ENCODE measurements around the gene NOS1. TPM values are rescaled to one million over a fixed set of nuclear protein-coding genes. Genes with fewer than 3 reads are reported as not detected.

NOS1 gene
- total and polyA plus RNA-seq, 3 experiments from 2014 or later: not detected

GRCh38 chr12:117273091-117273490 lies 88.3 kb downstream of the NOS1 start:
- Histone ChIP-seq H3K4me1 (ENCODE audit: insufficient read depth, low read length) (no peaks in the 10 kb centered on the region), H3K36me3 (ENCODE audit: insufficient read depth, low read length) (no peaks in the 10 kb centered on the region), H3K4me3 (ENCODE audit: low read length) (no peak overlapping the region), H3K27ac (ENCODE audit: low read depth, low read length) (no peak overlapping the region), H3K27me3 (ENCODE audit: insufficient read depth, low read length, poor library complexity, severe bottlenecking) (no peaks in the 10 kb centered on the region), H3K9me3 (ENCODE audit: low read length) (no peaks in the 10 kb centered on the region)
- H3K27me3 Mint-ChIP-seq: peaks cover 4 to 29% of the 10 kb centered on the region in 2 donors
- POLR2A ChIA-PET: no interaction called here
- peaks cover 0 to 4% (median 2%) of the 10 kb centered on the region in 5 donors for H3K9me3 Mint-ChIP-seq
- no peak overlapping the region for H3K27ac Mint-ChIP-seq
- H3K4me3 Mint-ChIP-seq: no peak overlapping the region
- CTCF ChIA-PET: no interaction called here
- H3K4me1 Mint-ChIP-seq: no peaks in the 10 kb centered on the region
- H3K36me3 Mint-ChIP-seq: no peaks in the 10 kb centered on the region
- no peak for DNase-seq

DNA sequence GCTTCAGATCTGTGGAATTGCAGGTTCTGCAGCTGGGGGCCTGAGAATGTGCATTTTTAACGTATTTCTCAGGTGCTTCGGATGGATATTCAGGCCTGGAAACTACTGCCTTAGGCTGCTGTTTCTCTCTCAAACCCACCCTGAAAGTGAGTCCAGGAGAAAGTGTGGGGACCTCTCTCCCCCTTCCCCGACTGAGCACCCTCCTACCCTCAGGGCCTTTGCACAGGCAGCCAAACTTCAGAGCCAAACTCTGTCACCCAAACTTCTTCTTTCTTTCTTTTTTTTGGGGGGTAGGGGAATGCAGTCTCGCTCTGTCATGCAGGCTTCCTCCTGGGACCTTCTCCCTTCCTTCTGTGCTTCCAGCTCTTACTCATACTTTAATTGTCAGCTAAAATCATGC lies 88.7 kb downstream of the NOS1 start:
- peaks cover 0 to 4% (median 2%) of the 10 kb centered on the region in 5 donors for H3K9me3 Mint-ChIP-seq
- peaks cover 4 to 29% of the 10 kb centered on the region in 2 donors for H3K27me3 Mint-ChIP-seq
- ChIA-PET CTCF (no interaction called here), POLR2A (no interaction called here)
- Histone ChIP-seq H3K4me3 (ENCODE audit: low read length) (no peak overlapping the region), H3K9me3 (ENCODE audit: low read length) (no peaks in the 10 kb centered on the region), H3K36me3 (ENCODE audit: insufficient read depth, low read length) (no peaks in the 10 kb centered on the region), H3K27ac (ENCODE audit: low read depth, low read length) (no peak overlapping the region), H3K27me3 (ENCODE audit: insufficient read depth, low read length, poor library complexity, severe bottlenecking) (no peaks in the 10 kb centered on the region), H3K4me1 (ENCODE audit: insufficient read depth, low read length) (no peaks in the 10 kb centered on the region)
- no peaks in the 10 kb centered on the region for H3K4me1 Mint-ChIP-seq
- no peak for DNase-seq
- H3K4me3 Mint-ChIP-seq: no peak overlapping the region
- H3K36me3 Mint-ChIP-seq: no peaks in the 10 kb centered on the region
- no peak overlapping the region for H3K27ac Mint-ChIP-seq

- Mint-ChIP-seq H3K27me3 (peaks cover 4 to 7% of the 10 kb centered on the region in 2 donors), H3K4me1 (no peaks in the 10 kb centered on the region), H3K9me3 (peaks cover 0 to 6% (median 0%) of the 10 kb centered on the region in 5 donors), H3K4me3 (no peak overlapping the region), H3K27ac (no peak overlapping the region), H3K36me3 (no peaks in the 10 kb centered on the region)
- Histone ChIP-seq H3K27ac (ENCODE audit: low read depth, low read length) (no peak overlapping the region), H3K4me3 (ENCODE audit: low read length) (no peak overlapping the region), H3K4me1 (ENCODE audit: insufficient read depth, low read length) (no peaks in the 10 kb centered on the region), H3K27me3 (ENCODE audit: insufficient read depth, low read length, poor library complexity, severe bottlenecking) (no peaks in the 10 kb centered on the region), H3K36me3 (ENCODE audit: insufficient read depth, low read length) (no peaks in the 10 kb centered on the region), H3K9me3 (ENCODE audit: low read length) (no peaks in the 10 kb centered on the region)
- ChIA-PET POLR2A (no interaction called here), CTCF (no interaction called here)
- no peak for DNase-seq
These were observed 98.7 kb downstream of the NOS1 start for GRCh38 chr12:117262749-117263148.

GRCh38 chr12:117261247-117261646 lies 100.2 kb downstream of the NOS1 start:
- H3K4me3 ChIP-seq (ENCODE audit: low read length): no peak overlapping the region
- no peak overlapping the region for H3K27ac ChIP-seq (ENCODE audit: low read depth, low read length)
- ChIA-PET POLR2A (no interaction called here), CTCF (no interaction called here)
- DNase-seq: no peak
- no peaks in the 10 kb centered on the region for H3K27me3 ChIP-seq (ENCODE audit: insufficient read depth, low read length, poor library complexity, severe bottlenecking)
- H3K27me3 Mint-ChIP-seq: peaks cover 4 to 7% of the 10 kb centered on the region in 2 donors
- H3K27ac Mint-ChIP-seq: no peak overlapping the region
- no peaks in the 10 kb centered on the region for H3K9me3 ChIP-seq (ENCODE audit: low read length)
- H3K4me1 Mint-ChIP-seq: no peaks in the 10 kb centered on the region
- no peaks in the 10 kb centered on the region for H3K4me1 ChIP-seq (ENCODE audit: insufficient read depth, low read length)
- no peak overlapping the region for H3K4me3 Mint-ChIP-seq
- H3K9me3 Mint-ChIP-seq: peaks cover 0 to 6% (median 0%) of the 10 kb centered on the region in 5 donors
- H3K36me3 ChIP-seq (ENCODE audit: insufficient read depth, low read length): no peaks in the 10 kb centered on the region
- H3K36me3 Mint-ChIP-seq: no peaks in the 10 kb centered on the region

- Mint-ChIP-seq H3K27ac (no peak overlapping the region), H3K36me3 (peaks cover 0 to 4% (median 0%) of the 10 kb centered on the region in 3 donors), H3K4me1 (no peaks in the 10 kb centered on the region), H3K4me3 (no peak overlapping the region), H3K27me3 (peaks cover 0 to 22% of the 10 kb centered on the region in 2 donors), H3K9me3 (peaks cover 0 to 6% (median 1%) of the 10 kb centered on the region in 5 donors)
- Histone ChIP-seq H3K36me3 (ENCODE audit: insufficient read depth, low read length) (no peaks in the 10 kb centered on the region), H3K4me3 (ENCODE audit: low read length) (no peak overlapping the region), H3K27me3 (ENCODE audit: insufficient read depth, low read length, poor library complexity, severe bottlenecking) (no peaks in the 10 kb centered on the region), H3K9me3 (ENCODE audit: low read length) (no peaks in the 10 kb centered on the region), H3K4me1 (ENCODE audit: insufficient read depth, low read length) (no peaks in the 10 kb centered on the region), H3K27ac (ENCODE audit: low read depth, low read length) (no peak overlapping the region)
- CTCF ChIA-PET: no interaction called here
- DNase-seq: no peak
- POLR2A ChIA-PET: no interaction called here
These were observed 106.0 kb downstream of the NOS1 start for GRCh38 chr12:117255386-117255785.

DNA sequence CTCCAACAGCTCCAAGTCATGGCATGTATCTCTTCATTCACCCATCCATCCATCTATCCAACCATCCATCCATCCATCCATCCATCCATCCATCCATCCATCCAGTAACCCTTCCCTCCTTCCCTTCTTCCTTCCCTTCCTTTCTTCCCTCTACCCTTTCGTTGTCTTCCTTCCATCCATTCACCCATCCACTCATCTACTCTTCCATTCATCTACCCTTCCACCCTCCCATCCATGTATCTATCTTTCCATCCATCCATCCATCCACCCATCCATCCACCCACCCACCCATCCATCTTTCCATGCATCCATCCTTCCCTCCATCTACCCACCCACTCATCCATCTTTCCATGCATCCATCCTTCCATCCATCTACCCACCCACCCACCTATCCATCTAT lies 117.9 kb downstream of the NOS1 start:
- Mint-ChIP-seq H3K4me1 (no peaks in the 10 kb centered on the region), H3K36me3 (no peaks in the 10 kb centered on the region), H3K9me3 (peaks cover 0 to 3% (median 0%) of the 10 kb centered on the region in 5 donors), H3K4me3 (no peak overlapping the region), H3K27me3 (peaks cover 1 to 11% of the 10 kb centered on the region in 2 donors), H3K27ac (no peak overlapping the region)
- Histone ChIP-seq H3K4me3 (ENCODE audit: low read length) (no peak overlapping the region), H3K36me3 (ENCODE audit: insufficient read depth, low read length) (no peaks in the 10 kb centered on the region), H3K9me3 (ENCODE audit: low read length) (no peaks in the 10 kb centered on the region), H3K4me1 (ENCODE audit: insufficient read depth, low read length) (no peaks in the 10 kb centered on the region), H3K27me3 (ENCODE audit: insufficient read depth, low read length, poor library complexity, severe bottlenecking) (no peaks in the 10 kb centered on the region), H3K27ac (ENCODE audit: low read depth, low read length) (no peak overlapping the region)
- ChIA-PET POLR2A (no interaction called here), CTCF (no interaction called here)
- DNase-seq: no peak

DNA sequence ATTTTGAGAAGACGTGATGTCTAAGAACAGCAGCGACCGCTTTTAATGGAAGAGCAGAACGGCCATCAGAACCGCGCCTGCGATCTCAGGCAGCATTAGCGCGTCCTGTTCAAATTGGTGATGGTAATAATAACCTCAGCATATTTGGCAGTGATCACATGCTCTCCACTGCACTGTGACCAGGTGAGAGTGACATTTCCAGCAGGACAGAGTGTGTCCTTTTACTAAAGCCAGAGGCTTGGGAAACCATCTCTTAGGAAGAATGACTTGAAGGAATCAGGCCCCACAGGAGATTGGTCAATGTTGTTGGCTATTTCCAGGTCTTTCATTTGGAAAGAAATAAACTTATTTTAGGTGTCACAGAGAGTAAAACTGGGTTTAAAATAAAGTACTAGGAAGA lies 119.7 kb downstream of the NOS1 start:
- ChIA-PET CTCF (no interaction called here), POLR2A (no interaction called here)
- Mint-ChIP-seq H3K4me3 (no peak overlapping the region), H3K36me3 (no peaks in the 10 kb centered on the region), H3K27me3 (peaks cover 1 to 11% of the 10 kb centered on the region in 2 donors), H3K27ac (no peak overlapping the region), H3K9me3 (no peaks in the 10 kb centered on the region), H3K4me1 (no peaks in the 10 kb centered on the region)
- no peaks in the 10 kb centered on the region for H3K27me3 ChIP-seq (ENCODE audit: insufficient read depth, low read length, poor library complexity, severe bottlenecking)
- no peaks in the 10 kb centered on the region for H3K36me3 ChIP-seq (ENCODE audit: insufficient read depth, low read length)
- H3K9me3 ChIP-seq (ENCODE audit: low read length): no peaks in the 10 kb centered on the region
- no peak overlapping the region for H3K27ac ChIP-seq (ENCODE audit: low read depth, low read length)
- H3K4me1 ChIP-seq (ENCODE audit: insufficient read depth, low read length): no peaks in the 10 kb centered on the region
- DNase-seq: no peak
- no peak overlapping the region for H3K4me3 ChIP-seq (ENCODE audit: low read length)

DNA sequence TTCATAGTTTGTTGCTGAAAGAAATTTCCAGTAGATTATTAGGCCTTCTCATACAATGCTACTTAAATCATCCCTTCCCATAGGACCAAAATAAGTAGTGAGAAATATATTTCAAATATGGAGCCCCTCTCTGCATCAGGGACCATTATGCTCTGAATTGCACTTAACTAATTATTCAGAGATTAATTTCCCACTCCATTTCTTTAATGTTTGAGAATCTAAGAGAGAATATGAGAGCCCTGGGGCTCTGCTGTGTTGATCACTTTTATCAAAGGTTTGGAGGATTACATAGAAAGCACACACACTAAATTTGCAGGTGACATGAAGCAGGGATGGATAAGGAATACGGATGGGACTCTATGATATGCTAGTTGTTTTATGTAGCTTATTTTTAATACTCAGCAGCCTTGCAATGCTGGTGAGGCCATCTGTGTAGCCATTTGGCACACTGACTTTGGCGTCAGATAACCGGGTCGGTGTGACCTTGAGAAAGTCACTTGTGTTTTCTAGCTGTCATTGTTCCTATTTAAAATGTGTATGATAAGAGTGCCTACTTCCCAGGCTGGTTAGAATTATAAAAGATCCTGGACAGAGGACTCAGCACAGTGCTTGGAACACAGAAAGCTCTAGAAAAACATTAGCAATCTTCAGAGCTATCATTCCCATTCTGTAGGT lies 121.2 kb downstream of the NOS1 start:
- Histone ChIP-seq H3K4me3 (ENCODE audit: low read length) (no peak overlapping the region), H3K36me3 (ENCODE audit: insufficient read depth, low read length) (no peaks in the 10 kb centered on the region), H3K4me1 (ENCODE audit: insufficient read depth, low read length) (no peaks in the 10 kb centered on the region), H3K9me3 (ENCODE audit: low read length) (no peaks in the 10 kb centered on the region), H3K27me3 (ENCODE audit: insufficient read depth, low read length, poor library complexity, severe bottlenecking) (no peaks in the 10 kb centered on the region), H3K27ac (ENCODE audit: low read depth, low read length) (no peak overlapping the region)
- H3K4me3 Mint-ChIP-seq: no peak overlapping the region
- no peaks in the 10 kb centered on the region for H3K36me3 Mint-ChIP-seq
- H3K27ac Mint-ChIP-seq: no peak overlapping the region
- peaks cover 0 to 2% (median 0%) of the 10 kb centered on the region in 5 donors for H3K9me3 Mint-ChIP-seq
- ChIA-PET CTCF (no interaction called here), POLR2A (no interaction called here)
- no peak for DNase-seq
- peaks cover 0 to 5% (median 0%) of the 10 kb centered on the region in 3 donors for H3K4me1 Mint-ChIP-seq
- peaks cover 1 to 10% of the 10 kb centered on the region in 2 donors for H3K27me3 Mint-ChIP-seq
